Measurements from ENCODE around the gene USP47.

USP47 gene

GRCh38 chr11:11856638-11857037 lies 14.9 kb downstream of the USP47 start:
- TF ChIP-seq PPARA (CRISPR knock-in tag; IDR thresholded peaks at IDR 0.05; ENCODE audit: borderline replicate concordance) (no peak), RARB (CRISPR knock-in tag; IDR thresholded peaks at IDR 0.05) (no peak), TCF4 (CRISPR knock-in tag; IDR thresholded peaks at IDR 0.05; ENCODE audit: borderline replicate concordance) (no peak), GLIS3 (CRISPR knock-in tag; IDR thresholded peaks at IDR 0.05) (no peak), CSRNP3 (CRISPR knock-in tag; IDR thresholded peaks at IDR 0.05) (no peak), CSDC2 (CRISPR knock-in tag; IDR thresholded peaks at IDR 0.05) (no peak), ZFP3 (CRISPR knock-in tag; IDR thresholded peaks at IDR 0.05) (no peak)
- TF ChIP-seq, protein P1, sequence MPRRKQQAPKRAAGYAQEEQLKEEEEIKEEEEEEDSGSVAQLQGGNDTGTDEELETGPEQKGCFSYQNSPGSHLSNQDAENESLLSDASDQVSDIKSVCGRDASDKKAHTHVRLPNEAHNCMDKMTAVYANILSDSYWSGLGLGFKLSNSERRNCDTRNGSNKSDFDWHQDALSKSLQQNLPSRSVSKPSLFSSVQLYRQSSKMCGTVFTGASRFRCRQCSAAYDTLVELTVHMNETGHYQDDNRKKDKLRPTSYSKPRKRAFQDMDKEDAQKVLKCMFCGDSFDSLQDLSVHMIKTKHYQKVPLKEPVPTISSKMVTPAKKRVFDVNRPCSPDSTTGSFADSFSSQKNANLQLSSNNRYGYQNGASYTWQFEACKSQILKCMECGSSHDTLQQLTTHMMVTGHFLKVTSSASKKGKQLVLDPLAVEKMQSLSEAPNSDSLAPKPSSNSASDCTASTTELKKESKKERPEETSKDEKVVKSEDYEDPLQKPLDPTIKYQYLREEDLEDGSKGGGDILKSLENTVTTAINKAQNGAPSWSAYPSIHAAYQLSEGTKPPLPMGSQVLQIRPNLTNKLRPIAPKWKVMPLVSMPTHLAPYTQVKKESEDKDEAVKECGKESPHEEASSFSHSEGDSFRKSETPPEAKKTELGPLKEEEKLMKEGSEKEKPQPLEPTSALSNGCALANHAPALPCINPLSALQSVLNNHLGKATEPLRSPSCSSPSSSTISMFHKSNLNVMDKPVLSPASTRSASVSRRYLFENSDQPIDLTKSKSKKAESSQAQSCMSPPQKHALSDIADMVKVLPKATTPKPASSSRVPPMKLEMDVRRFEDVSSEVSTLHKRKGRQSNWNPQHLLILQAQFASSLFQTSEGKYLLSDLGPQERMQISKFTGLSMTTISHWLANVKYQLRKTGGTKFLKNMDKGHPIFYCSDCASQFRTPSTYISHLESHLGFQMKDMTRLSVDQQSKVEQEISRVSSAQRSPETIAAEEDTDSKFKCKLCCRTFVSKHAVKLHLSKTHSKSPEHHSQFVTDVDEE (CRISPR knock-in tag; IDR thresholded peaks at IDR 0.05) = no peak
- no peak; the same call in 2 of the 3 replicates for ATAC-seq

DNA sequence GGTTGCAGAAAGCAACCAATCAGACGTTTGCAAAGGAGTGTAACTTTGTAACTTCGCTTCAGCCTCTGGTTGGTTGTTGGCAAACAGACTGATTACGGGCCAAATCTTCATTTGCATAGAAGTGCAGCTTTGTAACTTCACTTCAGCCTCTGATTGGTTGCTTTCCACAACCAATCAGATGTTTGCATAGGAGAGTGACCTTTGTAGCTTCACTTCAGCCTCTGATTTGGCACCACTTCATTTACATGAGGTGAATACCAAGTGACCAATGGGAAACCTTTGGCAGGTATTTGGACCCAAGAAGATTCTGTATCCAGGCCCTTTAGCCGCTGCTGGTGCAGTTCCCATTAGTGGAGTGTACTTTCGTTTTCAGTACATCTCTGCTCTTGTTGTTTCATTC lies 16.0 kb downstream of the USP47 start:
- ATAC-seq = no peak
- TF ChIP-seq RARB (CRISPR knock-in tag; IDR thresholded peaks at IDR 0.05) = no peak
- TF ChIP-seq GLIS3 (CRISPR knock-in tag; IDR thresholded peaks at IDR 0.05) = no peak
- TF ChIP-seq, protein P2, sequence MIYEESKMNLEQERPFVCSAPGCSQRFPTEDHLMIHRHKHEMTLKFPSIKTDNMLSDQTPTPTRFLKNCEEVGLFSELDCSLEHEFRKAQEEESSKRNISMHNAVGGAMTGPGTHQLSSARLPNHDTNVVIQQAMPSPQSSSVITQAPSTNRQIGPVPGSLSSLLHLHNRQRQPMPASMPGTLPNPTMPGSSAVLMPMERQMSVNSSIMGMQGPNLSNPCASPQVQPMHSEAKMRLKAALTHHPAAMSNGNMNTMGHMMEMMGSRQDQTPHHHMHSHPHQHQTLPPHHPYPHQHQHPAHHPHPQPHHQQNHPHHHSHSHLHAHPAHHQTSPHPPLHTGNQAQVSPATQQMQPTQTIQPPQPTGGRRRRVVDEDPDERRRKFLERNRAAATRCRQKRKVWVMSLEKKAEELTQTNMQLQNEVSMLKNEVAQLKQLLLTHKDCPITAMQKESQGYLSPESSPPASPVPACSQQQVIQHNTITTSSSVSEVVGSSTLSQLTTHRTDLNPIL (CRISPR knock-in tag; IDR thresholded peaks at IDR 0.05; ENCODE audit: low read depth) = no peak
- TF ChIP-seq ISL1 (CRISPR knock-in tag; IDR thresholded peaks at IDR 0.05) = no peak
- no peak for TF ChIP-seq BACH2 (CRISPR knock-in tag; IDR thresholded peaks at IDR 0.05; ENCODE audit: borderline replicate concordance)
- TF ChIP-seq ZC3H10 (CRISPR knock-in tag; IDR thresholded peaks at IDR 0.05) = no peak

- no peak for ATAC-seq
- TF ChIP-seq, protein P2 (CRISPR knock-in tag; IDR thresholded peaks at IDR 0.05; ENCODE audit: low read depth) = no peak
- TF ChIP-seq CSDC2 (CRISPR knock-in tag; IDR thresholded peaks at IDR 0.05) (no peak), OSR1 (CRISPR knock-in tag; IDR thresholded peaks at IDR 0.05) (no peak), POU6F1 (CRISPR knock-in tag; IDR thresholded peaks at IDR 0.05; ENCODE audit: borderline replicate concordance, low read depth) (no peak), PPARA (CRISPR knock-in tag; IDR thresholded peaks at IDR 0.05; ENCODE audit: borderline replicate concordance) (no peak), ZNF70 (CRISPR knock-in tag; IDR thresholded peaks at IDR 0.05) (no peak)
- TF ChIP-seq, protein P3, sequence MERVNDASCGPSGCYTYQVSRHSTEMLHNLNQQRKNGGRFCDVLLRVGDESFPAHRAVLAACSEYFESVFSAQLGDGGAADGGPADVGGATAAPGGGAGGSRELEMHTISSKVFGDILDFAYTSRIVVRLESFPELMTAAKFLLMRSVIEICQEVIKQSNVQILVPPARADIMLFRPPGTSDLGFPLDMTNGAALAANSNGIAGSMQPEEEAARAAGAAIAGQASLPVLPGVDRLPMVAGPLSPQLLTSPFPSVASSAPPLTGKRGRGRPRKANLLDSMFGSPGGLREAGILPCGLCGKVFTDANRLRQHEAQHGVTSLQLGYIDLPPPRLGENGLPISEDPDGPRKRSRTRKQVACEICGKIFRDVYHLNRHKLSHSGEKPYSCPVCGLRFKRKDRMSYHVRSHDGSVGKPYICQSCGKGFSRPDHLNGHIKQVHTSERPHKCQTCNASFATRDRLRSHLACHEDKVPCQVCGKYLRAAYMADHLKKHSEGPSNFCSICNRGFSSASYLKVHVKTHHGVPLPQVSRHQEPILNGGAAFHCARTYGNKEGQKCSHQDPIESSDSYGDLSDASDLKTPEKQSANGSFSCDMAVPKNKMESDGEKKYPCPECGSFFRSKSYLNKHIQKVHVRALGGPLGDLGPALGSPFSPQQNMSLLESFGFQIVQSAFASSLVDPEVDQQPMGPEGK (CRISPR knock-in tag; IDR thresholded peaks at IDR 0.05; ENCODE audit: borderline replicate concordance) = no peak
- TF ChIP-seq, protein P1 (CRISPR knock-in tag; IDR thresholded peaks at IDR 0.05) = no peak
These were observed 16.9 kb downstream of the USP47 start for GRCh38 chr11:11858676-11859075.

Measured in SK-N-SH treated with all-trans-retinoic acid at 6 μM for 48 hours (cell line).